Measurements from ENCODE around the gene CEBPE. TPM values are rescaled to one million over a fixed set of nuclear protein-coding genes. Genes with fewer than 3 reads are reported as not detected.

The CEBPE gene
- polyA plus RNA-seq, 2 donors = 0.02 TPM; not detected in 1

DNA sequence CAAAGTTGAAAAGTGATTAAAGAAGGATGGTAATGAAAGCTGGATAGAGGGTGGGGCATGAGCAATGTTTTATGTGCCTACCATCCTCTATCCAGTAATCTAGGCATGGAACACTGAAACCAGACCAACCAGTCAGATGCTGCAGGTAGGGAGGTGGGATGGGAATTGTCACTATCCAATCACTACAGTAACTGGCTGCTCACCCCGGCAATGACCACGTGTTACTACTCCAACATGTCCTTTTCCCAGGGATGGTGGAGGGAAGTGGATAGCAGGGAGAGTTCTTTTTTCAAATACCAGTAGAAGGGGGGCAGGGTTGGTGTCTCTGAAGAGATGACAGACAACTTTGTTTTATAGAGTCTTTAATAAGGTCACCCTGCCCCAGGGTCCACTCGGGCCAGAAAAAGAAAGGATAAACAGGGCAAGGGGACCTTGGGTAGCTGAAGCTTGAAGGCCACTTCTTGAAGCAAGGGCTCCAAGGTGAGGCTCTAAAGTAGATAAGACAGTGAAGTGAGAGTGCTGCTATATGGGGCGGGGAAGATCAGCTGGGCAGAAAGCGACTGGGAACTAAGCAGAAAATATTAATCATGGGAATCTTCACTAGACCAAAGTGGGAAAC is 47.0 kb downstream of the CEBPE start:
- Histone ChIP-seq H3K4me1 (ENCODE audit: control insufficient read depth in 2 of 2, insufficient read depth in 2 of 2, low read length in 1 of 2) (peaks cover 0 to 5% of the 10 kb centered on the region in 2 donors), H3K27me3 (ENCODE audit: control insufficient read depth in 1 of 2, insufficient read depth in 2 of 2, low read length in 2 of 2) (no peaks in the 10 kb centered on the region), H3K27ac (ENCODE audit: low read depth in 2 of 2, low read length in 1 of 2) (peak overlapping the region; percentile 81 to 88), H3K4me3 (ENCODE audit: low read depth in 1 of 2, low read length in 2 of 2) (peak overlapping the region in 1 of 2 donors; percentile 81), H3K36me3 (ENCODE audit: control insufficient read depth in 2 of 2, insufficient read depth in 2 of 2, low read length in 1 of 2) (peaks cover 9 to 18% of the 10 kb centered on the region in 2 donors), H3K9me3 (ENCODE audit: control insufficient read depth in 2 of 2, insufficient read depth in 1 of 2, low read depth in 1 of 2, low read length in 1 of 2) (no peaks in the 10 kb centered on the region)
- WGBS, 2 donors = 35 to 44% methylated on average over 5 of the region's 5 CpGs

DNA sequence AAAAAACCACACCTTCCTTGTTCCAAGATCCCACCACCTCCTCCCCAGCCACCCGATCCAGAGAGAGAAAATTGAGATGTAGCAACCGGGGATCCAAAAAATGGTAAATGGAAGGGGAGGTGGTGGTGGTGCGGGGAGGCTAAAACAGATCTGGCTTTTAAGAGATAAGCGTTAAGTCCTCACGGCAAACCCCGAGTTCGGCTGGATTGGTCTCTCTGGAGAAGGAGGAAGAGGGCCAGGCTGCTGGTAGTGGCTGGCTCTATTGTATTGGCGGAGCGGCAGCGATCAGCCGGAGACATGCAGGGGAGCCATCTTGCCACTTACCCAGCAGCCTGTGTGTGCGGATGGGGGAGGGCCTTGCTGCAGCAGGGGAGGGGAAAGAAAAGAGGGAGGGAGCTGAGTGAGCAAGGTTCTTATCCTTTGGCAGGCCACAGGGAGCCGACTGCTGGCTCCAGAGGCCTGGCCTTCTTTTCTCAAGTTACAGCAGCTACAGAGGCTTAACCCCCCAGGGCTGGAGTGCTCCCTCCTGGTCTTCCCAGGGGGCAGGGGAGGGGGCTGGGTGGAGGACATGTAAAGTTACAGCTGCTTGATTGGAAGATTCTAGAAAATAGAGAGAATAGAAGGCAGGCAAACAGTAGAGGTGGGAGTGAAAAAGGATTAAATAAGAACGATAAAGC is 47.7 kb downstream of the CEBPE start:
- peaks cover 12 to 23% of the 10 kb centered on the region in 2 donors for H3K36me3 ChIP-seq (ENCODE audit: control insufficient read depth in 2 of 2, insufficient read depth in 2 of 2, low read length in 1 of 2)
- no peaks in the 10 kb centered on the region for H3K9me3 ChIP-seq (ENCODE audit: control insufficient read depth in 2 of 2, insufficient read depth in 1 of 2, low read depth in 1 of 2, low read length in 1 of 2)
- 1% methylated on average over 14 of the region's 14 CpGs for WGBS, 2 donors
- no peaks in the 10 kb centered on the region for H3K27me3 ChIP-seq (ENCODE audit: control insufficient read depth in 1 of 2, insufficient read depth in 2 of 2, low read length in 2 of 2)
- peaks cover 0 to 5% of the 10 kb centered on the region in 2 donors for H3K4me1 ChIP-seq (ENCODE audit: control insufficient read depth in 2 of 2, insufficient read depth in 2 of 2, low read length in 1 of 2)
- H3K27ac ChIP-seq (ENCODE audit: low read depth in 2 of 2, low read length in 1 of 2) = peak overlapping the region; percentile 88 to 93
- peak overlapping the region; percentile 66 to 81 for H3K4me3 ChIP-seq (ENCODE audit: low read depth in 1 of 2, low read length in 2 of 2)

DNA sequence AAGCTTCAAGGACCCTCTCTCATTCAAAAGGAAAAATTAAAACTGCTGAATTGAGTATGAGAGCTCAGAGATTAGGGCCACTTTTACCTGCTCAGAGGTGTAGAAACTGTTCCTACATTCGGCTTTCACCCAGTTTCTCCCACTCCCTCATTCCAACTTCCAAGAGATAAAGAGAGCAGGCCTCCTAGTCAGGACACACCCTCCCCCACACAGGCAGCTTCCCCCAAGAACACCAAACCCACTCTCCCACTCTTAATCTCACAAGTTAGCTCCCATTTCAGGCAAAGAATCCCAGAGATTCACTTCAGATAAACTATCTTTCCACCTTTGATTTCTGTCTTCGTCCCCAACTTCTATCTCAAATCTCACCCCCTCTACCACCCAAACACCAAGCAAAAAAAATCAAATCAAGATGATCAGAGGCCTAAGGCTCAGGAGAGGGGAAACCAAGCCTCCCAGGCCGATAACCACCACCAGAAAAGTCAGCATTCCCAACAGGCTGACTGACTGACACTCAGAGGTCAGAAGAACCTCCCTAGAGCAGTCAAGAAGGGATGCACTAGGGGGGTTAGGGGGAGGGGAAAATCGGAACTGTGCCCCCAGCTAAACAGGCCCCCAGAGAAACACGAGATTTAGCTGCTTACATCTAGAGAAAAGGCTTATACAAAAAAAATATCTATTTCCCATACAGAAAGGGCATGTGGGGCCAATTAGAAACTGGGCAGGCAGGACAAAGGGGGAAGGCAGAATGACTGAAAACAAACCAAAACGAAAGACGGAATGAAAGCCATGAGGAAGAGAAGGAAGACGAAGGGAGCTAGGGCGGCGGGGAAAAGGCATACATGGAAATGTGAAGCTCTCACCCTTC is 48.6 kb downstream of the CEBPE start:
- Histone ChIP-seq H3K27ac (ENCODE audit: low read depth in 2 of 2, low read length in 1 of 2) (peak overlapping the region; percentile 17 to 50), H3K4me3 (ENCODE audit: low read depth in 1 of 2, low read length in 2 of 2) (peak overlapping the region; percentile 29 to 81), H3K4me1 (ENCODE audit: control insufficient read depth in 2 of 2, insufficient read depth in 2 of 2, low read length in 1 of 2) (peaks cover 0 to 5% of the 10 kb centered on the region in 2 donors), H3K36me3 (ENCODE audit: control insufficient read depth in 2 of 2, insufficient read depth in 2 of 2, low read length in 1 of 2) (peaks cover 16 to 20% of the 10 kb centered on the region in 2 donors), H3K9me3 (ENCODE audit: control insufficient read depth in 2 of 2, insufficient read depth in 1 of 2, low read depth in 1 of 2, low read length in 1 of 2) (no peaks in the 10 kb centered on the region), H3K27me3 (ENCODE audit: control insufficient read depth in 1 of 2, insufficient read depth in 2 of 2, low read length in 2 of 2) (no peaks in the 10 kb centered on the region)
- 10 to 13% methylated on average over 10 of the region's 10 CpGs for WGBS, 2 donors

DNA sequence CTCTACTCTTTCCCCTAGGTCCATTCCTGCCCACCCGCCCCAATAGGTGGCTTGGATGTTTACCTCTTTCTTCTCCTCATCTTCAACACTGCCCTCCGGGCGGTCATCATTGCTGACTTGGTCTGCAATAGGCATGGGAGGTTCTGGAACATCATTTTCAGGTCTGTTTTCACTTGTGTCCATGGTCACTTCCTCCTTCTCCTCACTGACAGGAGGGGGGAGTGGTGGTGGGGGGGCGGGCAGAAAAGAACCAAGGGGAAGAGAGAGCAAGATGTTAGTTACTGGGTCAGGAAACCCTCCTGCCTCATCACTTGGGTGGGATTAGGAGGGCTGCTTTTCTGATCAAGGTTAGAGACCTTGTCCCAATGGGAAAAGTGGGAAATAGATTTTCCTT is 49.6 kb downstream of the CEBPE start:
- H3K27me3 ChIP-seq (ENCODE audit: control insufficient read depth in 1 of 2, insufficient read depth in 2 of 2, low read length in 2 of 2) = no peaks in the 10 kb centered on the region
- peaks cover 16 to 20% of the 10 kb centered on the region in 2 donors for H3K36me3 ChIP-seq (ENCODE audit: control insufficient read depth in 2 of 2, insufficient read depth in 2 of 2, low read length in 1 of 2)
- 83 to 86% methylated on average over 4 of the region's 4 CpGs for WGBS, 2 donors
- H3K27ac ChIP-seq (ENCODE audit: low read depth in 2 of 2, low read length in 1 of 2) = no peak overlapping the region
- peaks cover 0 to 5% of the 10 kb centered on the region in 2 donors for H3K4me1 ChIP-seq (ENCODE audit: control insufficient read depth in 2 of 2, insufficient read depth in 2 of 2, low read length in 1 of 2)
- H3K4me3 ChIP-seq (ENCODE audit: low read depth in 1 of 2, low read length in 2 of 2) = no peak overlapping the region
- H3K9me3 ChIP-seq (ENCODE audit: control insufficient read depth in 2 of 2, insufficient read depth in 1 of 2, low read depth in 1 of 2, low read length in 1 of 2) = no peaks in the 10 kb centered on the region

DNA sequence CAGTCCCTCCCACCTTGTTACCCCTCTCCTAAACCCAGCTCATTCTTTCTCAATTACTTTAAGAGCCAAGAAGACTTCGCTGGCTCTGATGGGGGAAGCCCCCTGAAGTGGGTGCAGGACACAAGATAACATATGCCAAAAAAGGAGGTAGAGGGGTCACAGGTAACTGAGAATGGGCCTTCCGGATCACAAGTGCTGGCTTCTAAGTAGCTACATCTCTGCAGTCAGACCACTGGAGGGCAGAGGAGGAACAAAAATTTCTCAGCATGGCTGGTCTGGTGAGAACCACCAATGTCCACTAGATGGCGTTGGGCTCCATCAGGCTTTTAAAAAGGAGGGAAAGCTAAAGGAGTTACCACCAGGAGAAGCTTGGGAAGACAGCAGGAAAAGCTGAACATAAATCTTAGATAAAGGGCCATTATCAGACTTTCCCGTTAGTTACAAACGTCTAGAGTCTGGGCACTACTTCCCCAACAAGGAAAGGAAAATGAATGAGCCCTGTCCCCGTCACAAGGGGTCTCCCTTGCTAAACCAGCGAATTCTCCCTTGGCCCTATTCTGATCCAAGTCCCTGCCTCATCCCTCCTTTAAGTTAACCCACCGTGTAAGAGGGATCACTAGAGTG is 50.2 kb downstream of the CEBPE start:
- WGBS, 2 donors = 28 to 31% methylated on average over 8 of the region's 8 CpGs
- Histone ChIP-seq H3K36me3 (ENCODE audit: control insufficient read depth in 2 of 2, insufficient read depth in 2 of 2, low read length in 1 of 2) (peaks cover 21 to 25% of the 10 kb centered on the region in 2 donors), H3K27me3 (ENCODE audit: control insufficient read depth in 1 of 2, insufficient read depth in 2 of 2, low read length in 2 of 2) (no peaks in the 10 kb centered on the region), H3K4me3 (ENCODE audit: low read depth in 1 of 2, low read length in 2 of 2) (no peak overlapping the region), H3K4me1 (ENCODE audit: control insufficient read depth in 2 of 2, insufficient read depth in 2 of 2, low read length in 1 of 2) (peaks cover 0 to 5% of the 10 kb centered on the region in 2 donors), H3K27ac (ENCODE audit: low read depth in 2 of 2, low read length in 1 of 2) (no peak overlapping the region), H3K9me3 (ENCODE audit: control insufficient read depth in 2 of 2, insufficient read depth in 1 of 2, low read depth in 1 of 2, low read length in 1 of 2) (no peaks in the 10 kb centered on the region)

DNA sequence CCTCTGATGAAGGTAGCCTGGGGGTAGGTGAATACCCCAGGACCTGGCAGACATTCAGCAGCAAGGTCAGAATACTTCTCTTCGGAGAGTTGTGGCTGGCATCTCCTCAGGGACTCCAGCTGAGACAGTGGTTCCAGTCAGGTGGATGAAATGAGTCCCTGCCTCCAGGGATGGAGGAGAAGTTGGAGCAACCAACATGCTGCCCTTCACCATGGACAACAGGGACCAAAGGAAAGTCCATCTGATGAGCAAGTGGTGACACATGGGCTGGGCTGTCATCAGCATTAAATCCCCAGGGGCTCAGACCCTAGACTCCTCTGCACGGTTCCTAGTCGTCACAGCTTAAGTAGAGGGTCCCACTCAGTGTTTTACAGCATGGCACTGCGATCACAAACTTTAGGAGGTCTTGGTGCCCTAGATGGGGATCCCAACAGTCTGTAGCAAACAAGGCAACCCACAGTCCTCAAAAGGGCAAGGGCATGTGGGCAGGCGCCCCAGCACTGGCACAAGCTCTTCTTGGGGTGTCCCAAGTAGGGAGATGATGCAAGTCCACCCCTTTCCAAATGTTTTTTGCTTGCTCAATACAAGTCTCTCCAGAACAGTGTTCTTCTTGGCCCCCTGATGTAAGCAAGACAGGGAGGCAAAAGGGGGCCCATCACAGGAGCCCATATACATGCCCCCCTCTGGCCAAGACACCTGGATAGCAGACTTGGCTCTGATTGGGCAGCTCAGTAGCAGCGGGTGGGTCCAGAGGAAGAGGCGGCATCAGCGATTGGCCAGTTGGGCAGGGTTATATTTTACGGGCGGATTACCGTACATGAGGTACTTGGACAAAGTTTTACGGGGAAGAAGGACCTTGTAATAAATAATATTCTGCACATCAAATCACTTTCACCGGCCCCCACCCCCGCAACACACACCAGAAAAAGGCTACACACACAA is 50.9 kb downstream of the CEBPE start:
- Histone ChIP-seq H3K36me3 (ENCODE audit: control insufficient read depth in 2 of 2, insufficient read depth in 2 of 2, low read length in 1 of 2) (peaks cover 27 to 32% of the 10 kb centered on the region in 2 donors), H3K9me3 (ENCODE audit: control insufficient read depth in 2 of 2, insufficient read depth in 1 of 2, low read depth in 1 of 2, low read length in 1 of 2) (no peaks in the 10 kb centered on the region), H3K27me3 (ENCODE audit: control insufficient read depth in 1 of 2, insufficient read depth in 2 of 2, low read length in 2 of 2) (no peaks in the 10 kb centered on the region), H3K4me1 (ENCODE audit: control insufficient read depth in 2 of 2, insufficient read depth in 2 of 2, low read length in 1 of 2) (peaks cover 0 to 5% of the 10 kb centered on the region in 2 donors), H3K27ac (ENCODE audit: low read depth in 2 of 2, low read length in 1 of 2) (no peak overlapping the region), H3K4me3 (ENCODE audit: low read depth in 1 of 2, low read length in 2 of 2) (no peak overlapping the region)
- WGBS, 2 donors = 76 to 80% methylated on average over 14 of the region's 14 CpGs

Other genes starting within 250 kb of the CEBPE start
- gene LRP10, start 247.5 kb downstream of the CEBPE start, polyA plus RNA-seq = 100 to 1,000 TPM in 1 of 2 donors, 10 to 100 TPM in 1; 69.8 to 129 TPM
- gene REM2, start 236.0 kb downstream of the CEBPE start, polyA plus RNA-seq = 1 to 10 TPM in 1 of 2 donors, under 1 TPM in 1; 0.31 to 1.1 TPM
- 10 to 100 TPM; 21.2 to 35.8 TPM for gene RBM23, start 200.1 kb downstream of the CEBPE start, polyA plus RNA-seq
- 10 to 100 TPM; 31.4 to 47.1 TPM for gene PRMT5, start 189.9 kb downstream of the CEBPE start, polyA plus RNA-seq
- 10 to 100 TPM; 17.0 to 23.5 TPM for gene HAUS4, start 162.2 kb downstream of the CEBPE start, polyA plus RNA-seq
- gene AJUBA, start 136.7 kb downstream of the CEBPE start, polyA plus RNA-seq = 10 to 100 TPM; 16.5 to 19.7 TPM
- gene C14orf93, start 109.1 kb downstream of the CEBPE start, polyA plus RNA-seq = 1 to 10 TPM; 4.7 to 6.1 TPM
- 100 to 1,000 TPM in 1 of 2 donors, 10 to 100 TPM in 1; 35.1 to 136 TPM for gene PSMB5, start 84.4 kb downstream of the CEBPE start, polyA plus RNA-seq
- gene PSMB11, start 77.0 kb downstream of the CEBPE start, polyA plus RNA-seq = not detected
- 1 to 10 TPM; 4.2 to 7.4 TPM for gene CDH24, start 61.7 kb downstream of the CEBPE start, polyA plus RNA-seq
- gene ACIN1, start 24.1 kb downstream of the CEBPE start, polyA plus RNA-seq = 100 to 1,000 TPM in 1 of 2 donors, 10 to 100 TPM in 1; 70.5 to 136 TPM
- gene C14orf119, start 23.8 kb downstream of the CEBPE start, polyA plus RNA-seq = 10 to 100 TPM; 14.9 to 38.4 TPM
- under 1 TPM in 1 of 2 donors, not detected in 1; 0.01 TPM for gene CIROP, start 14.3 kb downstream of the CEBPE start, polyA plus RNA-seq
- 10 to 100 TPM; 27.5 to 33.4 TPM for gene SLC7A8, start 64.4 kb upstream of the CEBPE start, polyA plus RNA-seq
- not detected for gene RNF212B, start 118.7 kb upstream of the CEBPE start, polyA plus RNA-seq
- 10 to 100 TPM in 1 of 2 donors, 1 to 10 TPM in 1; 8.0 to 16.1 TPM for gene HOMEZ, start 166.9 kb upstream of the CEBPE start, polyA plus RNA-seq
- gene PPP1R3E, start 183.6 kb upstream of the CEBPE start, polyA plus RNA-seq = 10 to 100 TPM in 1 of 2 donors, 1 to 10 TPM in 1; 5.2 to 12.7 TPM
- 10 to 100 TPM; 28.0 to 35.0 TPM for gene BCL2L2, start 187.6 kb upstream of the CEBPE start, polyA plus RNA-seq
- 100 to 1,000 TPM; 105 to 154 TPM for gene PABPN1, start 202.2 kb upstream of the CEBPE start, polyA plus RNA-seq
- gene SLC22A17, start 233.6 kb upstream of the CEBPE start, polyA plus RNA-seq = 1 to 10 TPM; 4.7 to 8.3 TPM
- 10 to 100 TPM; 23.1 to 35.9 TPM for gene EFS, start 245.9 kb upstream of the CEBPE start, polyA plus RNA-seq